Lung (tissue), 12 donors: ENCODE results near the gene TRAF3. TPM values are rescaled to one million over a fixed set of nuclear protein-coding genes. Genes with fewer than 3 reads are reported as not detected.
"Not testable (repeated sequence)": the region's sequence is repeated elsewhere in the genome, so short reads cannot be mapped to it uniquely, and the experiment has no call there.

Experiments
- ATAC-seq: fragments of 200-7000 bp; cut with Tn5 transposase; one replicate; pipeline ENCODE4 v1.9.1; 2020; ENCODE audit warnings: moderate number of reproducible peaks; ENCODE audit not compliant: insufficient read depth, low FRiP score
- DNase-seq, 3 donors: peaks; one replicate each; pipeline ENCODE4 v3.0.0-alpha.2; 2013 to 2017
- H3K27ac ChIP-seq, 2 donors: one replicate each; pipeline ENCODE4 v1.5.1; 2013; ENCODE audit warnings: mild to moderate bottlenecking in 2 of 2, moderate library complexity in 2 of 2, control low read depth in 1 of 2, inconsistent platforms in 1 of 2, low read depth in 1 of 2, low read length in 1 of 2
- H3K27me3 ChIP-seq, 3 donors: one replicate each; pipeline ENCODE4 v1.5.1; 2013; ENCODE audit warnings: low read length in 2 of 3; ENCODE audit not compliant: control insufficient read depth in 3 of 3, insufficient read depth in 3 of 3
- H3K36me3 ChIP-seq, 4 donors: one replicate each; pipeline ENCODE4 v1.5.1; 2013; ENCODE audit warnings: low read length in 4 of 4, mild to moderate bottlenecking in 1 of 4, moderate library complexity in 1 of 4; ENCODE audit not compliant: control insufficient read depth in 4 of 4, insufficient read depth in 4 of 4
- H3K4me1 ChIP-seq, 5 donors: one replicate each; pipeline ENCODE4 v1.5.1; 2013; ENCODE audit warnings: low read length in 5 of 5, mild to moderate bottlenecking in 2 of 5, moderate library complexity in 1 of 5; ENCODE audit not compliant: control insufficient read depth in 5 of 5, insufficient read depth in 5 of 5
- H3K4me3 ChIP-seq: one replicate; pipeline ENCODE4 v1.5.1; 2013; ENCODE audit warnings: mild to moderate bottlenecking, control low read depth, moderate library complexity
- H3K9ac ChIP-seq, 2 donors: one replicate each; pipeline ENCODE4 v1.5.1; 2013; ENCODE audit warnings: low read length in 2 of 2, control low read depth in 1 of 2; ENCODE audit not compliant: insufficient read depth in 1 of 2
- H3K9me3 ChIP-seq, 4 donors: one replicate each; pipeline ENCODE4 v1.5.1; 2013; ENCODE audit warnings: low read length in 3 of 4, mild to moderate bottlenecking in 1 of 4, moderate library complexity in 1 of 4; ENCODE audit not compliant: control insufficient read depth in 4 of 4, insufficient read depth in 3 of 4
- WGBS, 2 donors: extraction: QIAGEN DNeasy Blood & Tissue Kit; methylation state at CpG; one replicate each; pipeline ENCODE4 v1.1.7; 2013; 5-methylcytosine and 5-hydroxymethylcytosine counted together
- polyA plus RNA-seq, 2 donors: library from polyadenylated mRNA; stranded (reverse); fragments of 200-250 nt; gene quantifications; one replicate each; pipeline ENCODE4 v1.2.1, GENCODE V29; 2013
- total RNA-seq, 2 donors: library from RNA; depleted of rRNA in 1 of 2; stranded (reverse); fragments of >200 nt in 1 of 2; gene quantifications; one replicate each; pipeline ENCODE4 v1.2.1, GENCODE V29; 2014 to 2021
- TF ChIP-seq, protein P1 (sequence below): IDR thresholded peaks from 2 replicates; pipeline ENCODE4 v1.5.1; 2012; ENCODE audit warnings: mild to moderate bottlenecking; ENCODE audit errors: control extremely low read depth, extremely low read depth
- donor health status: control.
- donor health status: control.
- donor health status: Bipolar disorder and iron deficiency.
- donor health status: healthy.
- donor health status: DM: yes; HTN: yes; CAD: no.

The TRAF3 gene
- total and polyA plus RNA-seq, 4 donors: 5.7 to 25.5 (median 18.7) TPM

GRCh38 chr14:102873546-102874061, 96.4 kb downstream of the TRAF3 start:
- Histone ChIP-seq H3K36me3 (peaks cover 13 to 36% (median 16%) of the 10 kb centered on the region in 4 donors), H3K4me1 (peaks cover 0 to 10% (median 3%) of the 10 kb centered on the region in 5 donors), H3K27me3 (no peaks in the 10 kb centered on the region), H3K9ac (no peak overlapping the region), H3K4me3 (no peak overlapping the region), H3K27ac (no peak overlapping the region), H3K9me3 (no peaks in the 10 kb centered on the region)
- no peak for ATAC-seq
- 62 to 80% methylated on average over 7 of the region's 7 CpGs for WGBS, 2 donors
- TF ChIP-seq, protein P1, sequence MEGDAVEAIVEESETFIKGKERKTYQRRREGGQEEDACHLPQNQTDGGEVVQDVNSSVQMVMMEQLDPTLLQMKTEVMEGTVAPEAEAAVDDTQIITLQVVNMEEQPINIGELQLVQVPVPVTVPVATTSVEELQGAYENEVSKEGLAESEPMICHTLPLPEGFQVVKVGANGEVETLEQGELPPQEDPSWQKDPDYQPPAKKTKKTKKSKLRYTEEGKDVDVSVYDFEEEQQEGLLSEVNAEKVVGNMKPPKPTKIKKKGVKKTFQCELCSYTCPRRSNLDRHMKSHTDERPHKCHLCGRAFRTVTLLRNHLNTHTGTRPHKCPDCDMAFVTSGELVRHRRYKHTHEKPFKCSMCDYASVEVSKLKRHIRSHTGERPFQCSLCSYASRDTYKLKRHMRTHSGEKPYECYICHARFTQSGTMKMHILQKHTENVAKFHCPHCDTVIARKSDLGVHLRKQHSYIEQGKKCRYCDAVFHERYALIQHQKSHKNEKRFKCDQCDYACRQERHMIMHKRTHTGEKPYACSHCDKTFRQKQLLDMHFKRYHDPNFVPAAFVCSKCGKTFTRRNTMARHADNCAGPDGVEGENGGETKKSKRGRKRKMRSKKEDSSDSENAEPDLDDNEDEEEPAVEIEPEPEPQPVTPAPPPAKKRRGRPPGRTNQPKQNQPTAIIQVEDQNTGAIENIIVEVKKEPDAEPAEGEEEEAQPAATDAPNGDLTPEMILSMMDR: no peak
- no peak for DNase-seq

DNA sequence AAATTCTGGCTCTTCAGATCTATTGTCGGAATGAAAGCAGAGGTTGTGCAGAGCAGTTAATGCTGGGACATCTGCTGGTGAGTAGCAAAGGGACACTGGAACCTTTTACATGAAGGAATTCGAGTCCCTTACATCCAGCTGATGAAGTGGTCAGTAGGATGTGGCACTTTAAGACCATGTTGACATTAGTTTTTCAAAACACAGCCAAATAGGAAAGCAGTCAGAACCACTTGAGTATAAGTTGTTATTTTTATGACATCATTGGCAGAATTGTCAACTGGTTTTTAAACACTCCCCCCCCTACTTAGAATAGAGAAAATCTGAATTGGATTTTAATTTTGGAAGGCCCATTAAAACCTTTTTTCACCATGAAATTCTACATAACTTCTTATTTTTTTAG, 98.4 kb downstream of the TRAF3 start:
- no peak overlapping the region for H3K9ac ChIP-seq
- TF ChIP-seq, protein P1: no peak
- H3K36me3 ChIP-seq: peaks cover 13 to 27% (median 16%) of the 10 kb centered on the region in 4 donors
- no peak for ATAC-seq
- WGBS, 2 donors: 70 to 90% methylated on average over 2 of the region's 2 CpGs
- peaks cover 0 to 12% (median 3%) of the 10 kb centered on the region in 5 donors for H3K4me1 ChIP-seq
- DNase-seq: peak in 1 of 3 donors; percentile 17
- H3K4me3 ChIP-seq: no peak overlapping the region
- H3K27me3 ChIP-seq: no peaks in the 10 kb centered on the region
- H3K27ac ChIP-seq: no peak overlapping the region
- H3K9me3 ChIP-seq: no peaks in the 10 kb centered on the region

GRCh38 chr14:102877511-102877910, 100.3 kb downstream of the TRAF3 start:
- H3K4me1 ChIP-seq, DNase-seq, H3K9ac ChIP-seq, H3K9me3 ChIP-seq, ATAC-seq, H3K4me3 ChIP-seq, H3K27ac ChIP-seq, H3K27me3 ChIP-seq: not testable (repeated sequence)
- WGBS, 2 donors: 99% methylated on average over 10 of the region's 10 CpGs
- peaks cover 8 to 16% (median 11%) of the 10 kb centered on the region in 4 donors for H3K36me3 ChIP-seq

- Histone ChIP-seq H3K4me3 (no peak overlapping the region), H3K9me3 (no peaks in the 10 kb centered on the region), H3K27me3 (no peaks in the 10 kb centered on the region), H3K4me1 (peaks cover 0 to 3% (median 1%) of the 10 kb centered on the region in 5 donors), H3K9ac (no peak overlapping the region), H3K27ac (no peak overlapping the region), H3K36me3 (peaks cover 7 to 16% (median 9%) of the 10 kb centered on the region in 4 donors)
- TF ChIP-seq, protein P1: no peak
- 87 to 92% methylated on average over 6 of the region's 6 CpGs for WGBS, 2 donors
- no peak for DNase-seq
- ATAC-seq: no peak
Measured at GRCh38 chr14:102878174-102878969, 101.1 kb downstream of the TRAF3 start.
